ENCODE measurements around the gene KIAA0232.

GRCh38 chr4:6902318-6903042 lies 120.0 kb downstream of the KIAA0232 start:
- TF ChIP-seq CTCF (conservative IDR thresholded peaks at IDR 0.05; ENCODE audit: low read depth, low read length) (no peak), EZH2 (IDR thresholded peaks at IDR 0.05; ENCODE audit: low read length, unreplicated experiment) (no peak), EZH2phosphoT487 (IDR thresholded peaks at IDR 0.05; ENCODE audit: borderline replicate concordance, low read length) (no peak)
